ENCODE data around the gene ASPN. TPM values are rescaled to one million over a fixed set of nuclear protein-coding genes. Genes with fewer than 3 reads are reported as not detected.
"Not testable (repeated sequence)": the region's sequence is repeated elsewhere in the genome, so short reads cannot be mapped to it uniquely, and the experiment has no call there.

Gene ASPN
- total RNA-seq, 1 experiment from 2014 or later, result not detected

DNA sequence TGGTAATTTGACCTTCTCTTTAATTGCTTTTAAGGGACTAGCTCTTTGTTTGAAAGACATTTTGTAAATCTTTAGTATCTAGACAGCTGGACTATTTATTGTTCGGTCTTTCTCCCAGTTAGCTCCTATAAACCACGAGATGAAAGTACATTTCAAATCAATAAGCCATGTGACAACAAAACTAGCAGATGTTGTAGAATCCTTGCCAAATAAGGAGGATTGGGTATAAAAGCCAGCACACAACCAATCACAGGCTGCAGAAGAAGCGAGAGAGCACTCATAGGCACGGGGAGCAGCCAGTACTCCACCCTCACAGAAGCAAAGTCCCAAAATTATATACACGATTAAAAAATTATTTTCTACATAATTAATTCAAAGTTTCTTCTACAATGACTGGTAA, 50.0 kb downstream of the ASPN start:
- no peak for DNase-seq (ENCODE audit: low spot score)
- in situ Hi-C loops (cut with HindIII; ENCODE audit: low sequenced_read_pairs), result no loop called here

DNA sequence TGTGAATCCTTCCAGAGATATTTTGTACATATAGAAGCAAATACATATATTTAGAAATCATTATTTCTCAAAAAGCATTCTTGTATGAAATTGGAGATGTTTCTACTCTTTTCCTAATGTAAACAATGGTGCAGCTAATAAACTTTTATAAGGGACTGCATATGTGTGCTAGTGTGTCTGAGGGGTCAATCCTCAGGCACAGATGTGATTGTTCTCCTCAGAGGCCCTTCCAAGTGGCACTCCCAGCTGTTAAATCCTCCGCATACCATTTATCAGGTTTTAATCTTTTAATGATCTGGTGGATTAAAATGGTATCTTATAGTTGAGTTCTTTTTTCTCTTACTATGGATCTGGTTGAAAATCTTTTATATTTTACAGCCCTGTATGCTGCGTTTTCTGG, 52.5 kb downstream of the ASPN start:
- DNase-seq (ENCODE audit: low spot score), result no peak
- in situ Hi-C loops (cut with HindIII; ENCODE audit: low sequenced_read_pairs), result no loop called here

DNA sequence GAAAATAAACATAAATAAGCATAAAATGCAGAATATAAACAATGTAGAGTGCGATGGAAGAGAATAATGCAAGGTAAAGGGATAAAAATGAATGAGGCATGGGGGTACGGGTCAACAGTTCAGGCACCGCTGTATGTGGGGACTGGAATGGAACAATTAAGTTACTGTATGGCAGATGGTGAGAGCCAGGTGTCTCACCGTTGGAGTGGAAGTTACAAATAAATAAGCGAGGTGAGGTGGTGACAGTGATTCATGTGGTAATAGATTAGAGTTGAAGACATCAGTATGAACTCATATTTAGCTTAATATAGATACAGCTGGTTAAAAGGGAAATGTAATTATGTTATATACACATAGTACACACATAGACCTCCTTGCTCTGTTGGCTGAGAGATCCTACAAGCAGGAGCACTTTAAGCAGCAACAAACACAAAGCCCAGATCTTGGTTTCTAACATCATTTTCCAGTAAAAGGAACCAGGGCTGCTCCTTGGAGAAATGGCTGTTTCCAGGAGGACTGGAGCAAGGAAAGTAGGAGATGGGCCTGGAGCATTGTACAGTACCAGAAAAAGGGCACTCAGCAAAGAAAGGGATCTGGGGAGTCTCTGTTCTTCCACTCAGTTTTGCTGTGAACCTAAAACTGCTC, 55.7 kb downstream of the ASPN start:
- in situ Hi-C loops (cut with HindIII; ENCODE audit: low sequenced_read_pairs), result no loop called here
- DNase-seq (ENCODE audit: low spot score), result no peak

DNA sequence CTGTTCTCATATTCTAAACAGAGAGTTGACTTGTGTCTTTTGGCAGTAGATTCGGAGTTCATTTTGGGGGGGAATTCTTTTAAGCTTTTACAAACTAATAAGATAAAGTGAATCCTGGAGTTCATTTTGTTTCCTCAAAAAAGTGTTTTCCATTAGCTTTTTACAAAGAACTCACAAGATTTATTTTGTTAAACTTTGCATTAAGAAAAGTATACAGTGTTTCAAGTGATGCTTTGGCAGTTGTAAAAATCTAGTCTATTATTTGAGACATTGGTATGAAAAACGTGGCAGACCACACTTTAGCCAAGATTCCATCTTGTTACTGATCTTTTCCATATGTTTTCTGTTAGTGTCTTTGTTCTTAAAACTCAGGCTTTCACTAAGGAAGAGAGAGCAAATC, 56.8 kb downstream of the ASPN start:
- in situ Hi-C loops (cut with HindIII; ENCODE audit: low sequenced_read_pairs), result no loop called here
- DNase-seq (ENCODE audit: low spot score), result no peak

DNA sequence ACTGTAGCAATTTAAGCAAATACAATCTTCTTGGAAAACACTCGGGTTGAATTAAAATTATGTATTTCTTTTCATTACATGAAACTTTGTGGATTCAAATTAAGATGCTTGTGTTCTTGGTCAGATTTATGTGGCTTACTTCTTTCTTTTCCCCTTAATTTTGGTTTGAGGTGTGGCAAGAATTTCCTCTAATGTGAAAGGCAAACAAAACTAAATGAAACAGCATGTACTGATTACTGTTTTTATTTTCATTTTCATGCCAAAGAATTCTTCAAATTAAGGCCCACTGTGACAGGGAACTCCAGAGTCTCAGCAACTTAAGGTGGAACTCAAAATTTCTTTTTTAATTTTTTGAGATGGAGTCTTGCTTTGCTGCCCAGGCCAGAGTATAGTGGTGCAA, 58.0 kb downstream of the ASPN start, which contains the start of gene OMD:
Gene OMD (minus strand): TSS at position 132 of the 400 bp plus-strand sequence. CDS start 6,913 bp downstream, outside the sequence.
- DNase-seq (ENCODE audit: low spot score), result no peak
- in situ Hi-C loops (cut with HindIII; ENCODE audit: low sequenced_read_pairs), result no loop called here

DNA sequence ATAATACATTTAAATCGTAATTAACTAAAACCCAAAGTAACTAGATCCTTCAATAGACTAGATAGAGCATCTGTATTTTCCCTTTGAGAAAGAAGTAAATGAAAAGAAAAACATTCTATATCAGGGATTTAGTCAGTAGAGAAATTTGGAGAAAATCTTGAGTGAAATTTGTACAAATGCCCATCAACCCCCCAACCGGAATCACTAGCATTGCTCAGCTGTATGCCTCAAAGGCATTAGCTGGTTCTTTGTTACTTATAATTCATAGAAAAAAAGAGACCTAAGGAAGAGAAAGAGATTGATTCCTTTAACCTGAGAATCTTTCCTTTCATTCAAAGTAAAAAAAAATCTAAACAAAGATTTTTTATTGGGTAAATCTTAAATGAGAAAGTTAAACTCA, 58.7 kb downstream of the ASPN start:
- no peak for DNase-seq (ENCODE audit: low spot score)
- in situ Hi-C loops (cut with HindIII; ENCODE audit: low sequenced_read_pairs), result no loop called here

DNA sequence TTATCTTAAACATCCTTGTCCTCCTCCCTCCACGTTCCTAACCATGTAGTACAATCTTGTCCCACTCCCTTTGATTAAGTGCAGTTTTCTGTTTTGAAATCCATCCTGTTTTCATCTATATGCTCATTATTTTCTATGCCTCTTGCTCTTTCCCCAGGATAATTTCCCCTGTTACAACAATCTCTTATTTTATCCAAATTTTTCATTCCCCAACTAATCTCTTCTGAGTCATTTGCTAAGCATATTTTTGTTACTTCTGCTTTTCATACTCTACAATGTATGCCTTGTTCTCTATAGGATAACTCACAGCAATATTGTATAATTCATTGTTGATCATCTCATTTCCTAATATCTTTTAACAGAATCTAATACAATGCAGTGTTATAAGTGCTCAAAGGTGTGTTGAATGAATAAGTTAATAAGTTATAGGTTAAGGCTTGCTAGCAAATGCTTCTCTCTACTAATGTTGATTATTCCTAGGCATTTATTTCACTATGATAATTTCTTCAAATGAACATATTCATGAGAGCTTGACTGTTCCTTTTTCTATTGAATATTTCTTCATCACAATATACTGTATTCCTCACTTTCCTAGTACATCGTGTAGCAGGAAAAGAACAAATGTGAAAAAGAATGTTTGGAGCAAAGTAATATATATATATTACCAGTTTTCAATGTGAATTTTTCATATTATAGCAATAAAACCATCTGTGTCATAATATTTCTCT, 59.5 kb downstream of the ASPN start:
- in situ Hi-C loops (cut with HindIII; ENCODE audit: low sequenced_read_pairs), result no loop called here
- no peak for DNase-seq (ENCODE audit: low spot score)

DNA sequence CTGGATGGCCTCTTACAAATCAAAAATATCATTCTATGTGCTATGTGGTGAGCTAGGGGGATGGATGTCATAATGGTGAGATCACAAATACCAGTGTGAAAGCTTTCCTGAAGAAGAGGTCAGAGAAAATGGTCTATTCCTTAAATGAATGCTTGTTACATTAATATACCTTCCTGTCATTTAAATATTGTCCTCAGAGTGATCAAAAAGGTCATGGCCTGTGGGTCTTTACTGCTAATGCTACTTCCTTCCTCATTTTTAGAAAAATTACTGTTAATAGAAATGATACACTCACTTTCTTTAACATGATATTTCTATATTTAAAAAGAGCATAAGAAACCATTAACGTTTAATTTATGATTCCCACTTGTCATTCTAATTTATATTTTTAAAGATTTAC, 67.7 kb downstream of the ASPN start:
- in situ Hi-C loops (cut with HindIII; ENCODE audit: low sequenced_read_pairs), result no loop called here
- DNase-seq (ENCODE audit: low spot score), result no peak

DNA sequence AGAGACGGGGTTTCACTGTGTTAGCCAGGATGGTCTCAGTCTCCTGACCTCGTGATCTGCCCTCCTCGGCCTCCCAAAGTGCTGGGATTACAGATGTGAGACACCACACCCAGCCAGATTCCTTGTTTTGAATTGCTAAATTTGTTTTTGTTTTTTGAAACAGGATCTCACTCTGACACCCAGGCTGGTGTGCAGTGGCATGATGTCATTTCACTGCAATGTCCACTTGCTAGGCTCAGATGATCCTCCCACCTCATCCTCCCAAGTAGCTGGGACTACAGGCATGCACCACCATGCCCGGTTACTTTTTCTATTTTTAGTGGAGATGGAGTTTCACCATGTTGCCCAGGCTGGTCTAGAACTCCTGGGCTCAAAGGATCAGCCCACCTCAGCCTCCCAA, 71.1 kb downstream of the ASPN start:
- in situ Hi-C loops (cut with HindIII; ENCODE audit: low sequenced_read_pairs); DNase-seq (ENCODE audit: low spot score): not testable (repeated sequence)

DNA sequence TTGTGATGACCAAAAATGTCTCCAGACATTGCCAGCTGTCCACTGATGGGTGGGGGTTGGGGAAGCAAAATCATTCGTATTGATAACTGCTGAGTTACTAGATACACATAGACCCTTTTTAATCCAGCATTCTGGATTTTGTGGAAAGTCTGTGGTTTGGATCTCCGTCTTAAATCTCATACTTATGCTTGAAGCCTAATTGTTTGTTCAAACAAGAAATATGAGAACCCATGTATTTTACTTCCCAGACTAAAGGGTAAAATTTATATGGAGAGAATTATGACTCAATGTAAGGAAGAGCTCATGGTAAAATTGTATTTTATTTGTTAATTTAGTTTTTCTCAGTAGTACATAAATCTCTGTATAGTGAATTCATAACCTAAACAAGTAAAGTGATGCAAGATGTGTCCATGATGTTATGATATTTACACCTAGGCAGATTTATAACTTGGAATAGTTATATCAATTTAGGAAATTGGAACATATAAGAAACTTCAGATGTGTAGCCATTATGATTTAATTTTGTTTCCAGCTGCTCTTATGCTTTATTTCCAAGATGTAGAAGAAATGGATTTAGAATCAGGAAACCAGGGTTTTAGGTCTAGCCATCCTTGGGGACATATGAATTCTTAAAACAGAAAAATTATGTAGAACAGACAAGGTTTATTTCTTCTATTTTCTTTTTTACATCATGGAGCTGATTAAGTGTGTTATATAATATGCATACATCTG, 73.4 kb downstream of the ASPN start:
- in situ Hi-C loops (cut with HindIII; ENCODE audit: low sequenced_read_pairs), result no loop called here
- no peak for DNase-seq (ENCODE audit: low spot score)

DNA sequence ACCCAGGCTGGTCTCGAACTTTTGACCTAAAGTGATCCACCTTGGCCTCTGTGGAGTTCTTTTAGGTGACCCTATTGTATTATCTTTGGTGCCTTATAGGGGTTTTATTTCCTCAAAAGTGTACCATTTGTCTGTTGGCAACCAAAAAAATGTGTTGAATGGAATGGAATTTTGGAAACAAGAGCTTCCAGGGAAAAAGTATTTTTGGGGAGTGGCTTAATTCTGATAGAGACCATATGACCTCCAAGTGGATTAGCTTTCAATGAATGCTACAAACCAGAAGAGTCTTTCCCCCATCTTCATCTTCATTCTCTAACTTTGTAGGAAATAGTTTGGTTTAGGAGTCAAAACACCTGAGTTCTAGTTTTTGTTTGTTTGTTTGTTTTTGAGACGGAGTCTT, 74.5 kb downstream of the ASPN start:
- in situ Hi-C loops (cut with HindIII; ENCODE audit: low sequenced_read_pairs), result no loop called here
- no peak for DNase-seq (ENCODE audit: low spot score)

DNA sequence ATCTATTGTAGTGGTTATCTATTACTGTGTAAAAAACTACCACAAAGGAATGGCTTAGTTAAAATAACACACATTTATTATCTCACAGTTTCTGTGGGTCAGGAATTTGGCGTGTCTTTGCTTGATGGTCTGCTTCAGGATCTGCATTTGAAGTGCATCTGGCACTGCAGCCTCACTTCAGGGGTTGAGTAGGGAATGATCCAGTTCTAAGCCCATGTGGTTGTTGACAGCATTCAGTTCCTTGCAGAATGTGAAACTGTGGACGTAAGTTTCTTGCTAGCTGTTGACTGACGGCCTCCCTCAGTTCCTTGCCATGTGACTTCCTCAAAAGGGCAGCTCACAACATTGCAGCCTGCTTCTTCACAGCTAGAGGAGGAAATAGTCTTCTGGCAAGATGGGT, 75.8 kb downstream of the ASPN start:
- in situ Hi-C loops (cut with HindIII; ENCODE audit: low sequenced_read_pairs), result no loop called here
- no peak for DNase-seq (ENCODE audit: low spot score)

Other genes with a start within 250 kb of the ASPN start
- 188 and 246 TPM in 2 replicates for gene IARS1, start 188.8 kb downstream of the ASPN start, total RNA-seq (2014; rRNA removed; shearing (Covaris generic))
- 11.4 and 30.3 TPM in 2 replicates for gene NOL8, start 157.2 kb downstream of the ASPN start, total RNA-seq (2014; rRNA removed; shearing (Covaris generic))
- 2.2 and 19.6 TPM in 2 replicates for gene CENPP, start 156.6 kb downstream of the ASPN start, total RNA-seq (2014; rRNA removed; shearing (Covaris generic))
- gene OGN, start 77.9 kb downstream of the ASPN start, total RNA-seq (2014; rRNA removed; shearing (Covaris generic)), result not detected in 2 replicates
- not detected in 2 replicates for gene OMD, start 58.0 kb downstream of the ASPN start, total RNA-seq (2014; rRNA removed; shearing (Covaris generic))
- not detected in 2 replicates for gene ECM2, start 53.5 kb upstream of the ASPN start, total RNA-seq (2014; rRNA removed; shearing (Covaris generic))
- gene IPPK, start 187.6 kb upstream of the ASPN start, total RNA-seq (2014; rRNA removed; shearing (Covaris generic)), result 11.1 and 15.9 TPM in 2 replicates

All from G401 (cell line).